Heart right ventricle (tissue), 16 donors: ENCODE results near the gene OR8B8. TPM values are rescaled to one million over a fixed set of nuclear protein-coding genes. Genes with fewer than 3 reads are reported as not detected.
"Not testable (repeated sequence)": the region's sequence is repeated elsewhere in the genome, so short reads cannot be mapped to it uniquely, and the experiment has no call there.

Experiments
- ATAC-seq, 8 donors: fragments of 200-7000 bp; cut with Tn5 transposase; one replicate each; pipeline ENCODE4 v1.9.1; 2020; ENCODE audit warnings: mild to moderate bottlenecking in 8 of 8, moderate library complexity in 8 of 8, moderate number of reproducible peaks in 1 of 8
- DNase-seq, 2 donors: peaks; one replicate each; pipeline ENCODE4 v3.0.0-alpha.2; 2020
- H3K27ac ChIP-seq, 10 donors: fragments of 200-600 bp; sonication (generic) in 2 of 10; one replicate each; pipeline versions ENCODE4 v1.5.0 to v1.8.0; 2020 to 2022; ENCODE audit warnings: mild to moderate bottlenecking in 3 of 10
- H3K27me3 ChIP-seq, 7 donors: fragments of 200-600 bp; one replicate each; pipeline ENCODE4 v1.8.0; 2021 to 2022; ENCODE audit warnings: mild to moderate bottlenecking in 2 of 7
- H3K36me3 ChIP-seq, 9 donors: fragments of 200-600 bp; sonication (generic) in 1 of 9; one replicate each; pipeline versions ENCODE4 v1.5.0 to v1.8.0; 2020 to 2022; ENCODE audit warnings: mild to moderate bottlenecking in 2 of 9
- H3K4me1 ChIP-seq, 9 donors: fragments of 200-600 bp; sonication (generic) in 1 of 9; one replicate each; pipeline versions ENCODE4 v1.5.0 to v1.8.0; 2020 to 2022; ENCODE audit warnings: mild to moderate bottlenecking in 4 of 9
- H3K4me3 ChIP-seq, 10 donors: fragments of 200-600 bp; sonication (generic) in 2 of 10; one replicate each; pipeline versions ENCODE4 v1.5.0 to v1.8.0; 2020 to 2022; ENCODE audit warnings: mild to moderate bottlenecking in 7 of 10, moderate library complexity in 2 of 10
- H3K9me3 ChIP-seq, 11 donors: fragments of 200-600 bp in 10 of 11; sonication (generic) in 2 of 11; one replicate each; pipeline versions ENCODE4 v1.5.0 to v1.8.0; 2013 to 2022; ENCODE audit warnings: mild to moderate bottlenecking in 2 of 11, control low read depth in 1 of 11, moderate library complexity in 1 of 11
- CTCF ChIP-seq, 9 donors: fragments of 200-600 bp; sonication (generic) in 2 of 9; IDR thresholded peaks; one replicate each; pipeline versions ENCODE4 v1.5.0 to v1.8.0; 2021 to 2022; ENCODE audit warnings: antibody characterized with exemption in 9 of 9, mild to moderate bottlenecking in 5 of 9, moderate library complexity in 1 of 9
- WGBS, 2 donors: extraction: QIAGEN DNeasy Blood & Tissue Kit; methylation state at CpG; one replicate each; pipeline ENCODE4 v1.1.7; 2013; ENCODE audit warnings: inconsistent platforms in 1 of 2; 5-methylcytosine and 5-hydroxymethylcytosine counted together
- intact Hi-C, 10 donors: fragments of 100-400 bp; cut with DNase I; formaldehyde crosslinking; loops; one replicate each; pipeline versions ENCODE4 v1.11.1 to v1.14.2; 2022
- polyA plus RNA-seq, 2 donors: library from polyadenylated mRNA; stranded (reverse); fragments of 200-250 nt; gene quantifications; one replicate each; pipeline ENCODE4 v1.2.3, GENCODE V29; 2013
- total RNA-seq, 10 donors: library from RNA; stranded (reverse); fragmentation: NEBNext Ultra II Directional in 3 of 10; extraction: Animal tissue kit (Norgen Biotek cat#: 25700) in 3 of 10; gene quantifications; one replicate each; pipeline versions ENCODE4 v1.2.1 to v1.2.4, GENCODE V29; 2021 to 2023
- donor health status: Arrhythmogenic right ventricular cardiomyopathy.
- donor health status: ischemic (EF 13 %, LVEDD 7.1; RV severe dilation, severe dysfunction).
- donor health status: healthy with polysubstance abuse.
- donor health status: DM: no; HTN: yes; CAD: no.
- donor health status: DM: no; HTN: no; CAD: no.
- donor health status: ischemic (EF 25% LVEDD 6.9; RV normal size, moderate dysfunction).
- donor health status: ischemic (EF 25% LVEDD 5.7; RV mildly dilated, moderate dysfunction).
- donor health status: healthy.
- donor health status: DM: yes; HTN: yes; CAD: no.
- donor health status: Ischemic cardiomyopathy.
- donor health status: ischemic (EF 35%, LVEDD 5.7; RV mildly dilated, moderate dysfunction).
- donor health status: nonischemic (EF 11% LVEDD 7.7; RV severe dilation, severe dysfunction).
- donor health status: DM: yes; HTN: yes; CAD: no.
- donor health status: PGD.
- donor health status: ischemic (EF 29% LVEDD 5.4; RV normal size, mild dysfunction).
- donor health status: nonischemic (EF 23%, LVEDD 6.1; RV moderate dilation, normal function).

Gene OR8B8
- total and polyA plus RNA-seq, 12 donors: not detected

GRCh38 chr11:124409906-124410305 lies 35.6 kb downstream of the OR8B8 start:
- no peak overlapping the region for H3K27ac ChIP-seq
- no peak for ATAC-seq
- H3K4me3 ChIP-seq: no peak overlapping the region
- 83 to 88% methylated on average over 7 of the region's 7 CpGs for WGBS, 2 donors
- DNase-seq: no peak
- TF ChIP-seq CTCF (IDR thresholded peaks at IDR 0.05): no peak
- H3K36me3 ChIP-seq: no peaks in the 10 kb centered on the region
- peaks cover 0 to 22% (median 0%) of the 10 kb centered on the region in 7 donors for H3K27me3 ChIP-seq
- H3K9me3 ChIP-seq: no peaks in the 10 kb centered on the region
- intact Hi-C loops: loop anchor here in 3 of 10 donors (5.0 kb wide), 2 partner anchors 172 to 177 kb away; no protein-coding TSS in a partner anchor
- H3K4me1 ChIP-seq: no peaks in the 10 kb centered on the region

GRCh38 chr11:124405581-124405980 lies 39.9 kb downstream of the OR8B8 start:
- 69% methylated on average over 2 of the region's 2 CpGs for WGBS, 2 donors
- TF ChIP-seq CTCF (IDR thresholded peaks at IDR 0.05): no peak
- DNase-seq: no peak
- no peaks in the 10 kb centered on the region for H3K4me1 ChIP-seq
- H3K4me3 ChIP-seq: no peak overlapping the region
- H3K27me3 ChIP-seq: peaks cover 0 to 11% (median 0%) of the 10 kb centered on the region in 7 donors
- no peak overlapping the region for H3K27ac ChIP-seq
- H3K36me3 ChIP-seq: no peaks in the 10 kb centered on the region
- no peaks in the 10 kb centered on the region for H3K9me3 ChIP-seq
- intact Hi-C loops: no loop called here
- ATAC-seq: no peak

- H3K27ac ChIP-seq, H3K4me1 ChIP-seq, intact Hi-C loops, DNase-seq, H3K27me3 ChIP-seq, ATAC-seq, H3K4me3 ChIP-seq, H3K36me3 ChIP-seq, H3K9me3 ChIP-seq: not testable (repeated sequence)
- WGBS, 2 donors: 92 to 98% methylated on average over 13 to 22 of the region's 27 CpGs
These were observed 42.3 kb downstream of the OR8B8 start for GRCh38 chr11:124403186-124403585.

- no peaks in the 10 kb centered on the region for H3K27me3 ChIP-seq
- no peaks in the 10 kb centered on the region for H3K9me3 ChIP-seq
- no peak overlapping the region for H3K4me3 ChIP-seq
- peak in 1 of 8 donors; percentile 55 for ATAC-seq
- WGBS, 2 donors: 34 to 53% methylated on average over 8 of the region's 8 CpGs
- DNase-seq: peak; percentile 11 to 67
- peak; percentile 16 to 81 (median 68) for TF ChIP-seq CTCF (IDR thresholded peaks at IDR 0.05)
- intact Hi-C loops: no loop called here
- no peaks in the 10 kb centered on the region for H3K4me1 ChIP-seq
- no peaks in the 10 kb centered on the region for H3K36me3 ChIP-seq
- H3K27ac ChIP-seq: no peak overlapping the region
These were observed 43.1 kb downstream of the OR8B8 start for GRCh38 chr11:124402326-124402922.

- Histone ChIP-seq H3K9me3 (no peaks in the 10 kb centered on the region), H3K27me3 (no peaks in the 10 kb centered on the region), H3K36me3 (no peaks in the 10 kb centered on the region), H3K27ac (no peak within 1 kb of the TSS), H3K4me3 (no peak within 1 kb of the TSS), H3K4me1 (no peaks in the 10 kb centered on the region)
- ATAC-seq (no peak), DNase-seq (no peak)
- intact Hi-C loops: no loop called here
- no peak for TF ChIP-seq CTCF (IDR thresholded peaks at IDR 0.05)
These were observed 46.6 kb downstream of the OR8B8 start, which contains the start of gene OR8B3 for GRCh38 chr11:124398924-124399323. OR8B3 (minus strand) TSS chr11:124399024; CDS start chr11:124397351, 1,673 bp downstream.

GRCh38 chr11:124396847-124397246 lies 48.6 kb downstream of the OR8B8 start:
- H3K4me3 ChIP-seq, DNase-seq, H3K36me3 ChIP-seq, H3K4me1 ChIP-seq, H3K27me3 ChIP-seq, intact Hi-C loops, H3K9me3 ChIP-seq, ATAC-seq, H3K27ac ChIP-seq: not testable (repeated sequence)
- 89% methylated on average over 2 of the region's 4 CpGs for WGBS, 2 donors
